OCI-LY1 (cell line): ENCODE measurements around the gene SCIN.

ENCODE experiments used
- CTCF ChIP-seq: fragments of 200-600 bp; sonication (generic), shearing (Covaris generic); IDR thresholded peaks from 2 replicates; pipeline ENCODE4 v1.5.1; 2017; ENCODE audit warnings: mild to moderate bottlenecking, antibody characterized with exemption, low read length, moderate library complexity, mixed read lengths
- EZH2 ChIP-seq: fragments of 200-600 bp; sonication (generic), shearing (Covaris generic); IDR thresholded peaks from 2 replicates; pipeline ENCODE4 v1.8.0; 2017; ENCODE audit warnings: borderline replicate concordance, mixed run types, mild to moderate bottlenecking, antibody characterized with exemption, low read length, moderate library complexity, mixed read lengths

DNA sequence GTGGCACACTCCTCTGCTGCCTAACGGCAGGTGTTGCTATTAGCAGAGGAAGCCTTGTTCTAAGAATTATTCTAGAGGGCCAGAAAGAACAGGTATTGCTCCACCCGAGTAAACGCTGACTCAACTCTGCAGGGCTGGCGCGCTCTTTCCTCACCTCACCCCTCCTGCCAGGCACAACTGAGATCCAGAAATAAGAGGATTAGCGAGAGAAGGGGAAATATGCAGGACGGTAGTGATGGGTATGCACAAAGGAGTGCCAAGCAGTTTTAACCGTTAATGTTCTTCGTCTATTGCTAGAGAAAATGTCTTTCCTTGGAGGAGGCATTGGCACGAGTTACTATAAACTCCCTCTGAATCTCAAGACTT lies 369 bp upstream of the SCIN start:
- no peak for TF ChIP-seq CTCF
- TF ChIP-seq EZH2, result no peak
